ENCODE measurements around the gene CGN. TPM values are rescaled to one million over a fixed set of nuclear protein-coding genes. Genes with fewer than 3 reads are reported as not detected.

The CGN gene
- total RNA-seq, 4 donors from 2014 or later: 37.9 to 62.4 (median 41.7) TPM

GRCh38 chr1:151556052-151556451, 44.9 kb downstream of the CGN start:
- WGBS: 92% methylated on average over 2 of the region's 2 CpGs
- DNase-seq (ENCODE audit: low spot score in 2 of 2): no peak
- TF ChIP-seq POLR2A (IDR thresholded peaks at IDR 0.05) (no peak), EP300 (IDR thresholded peaks at IDR 0.05) (no peak), POLR2AphosphoS5 (IDR thresholded peaks at IDR 0.05) (no peak), CTCF (IDR thresholded peaks at IDR 0.05) (no peak)
- Histone ChIP-seq H3K27ac (no peak overlapping the region), H3K4me3 (no peak overlapping the region), H3K36me3 (no peaks in the 10 kb centered on the region), H3K9me3 (no peaks in the 10 kb centered on the region), H3K27me3 (no peaks in the 10 kb centered on the region), H3K4me1 (peaks cover 3% of the 10 kb centered on the region)

- Histone ChIP-seq H3K9me3 (no peaks in the 10 kb centered on the region), H3K27ac (no peak overlapping the region), H3K4me3 (no peak overlapping the region), H3K36me3 (no peaks in the 10 kb centered on the region), H3K27me3 (no peaks in the 10 kb centered on the region), H3K4me1 (peaks cover 10% of the 10 kb centered on the region)
- DNase-seq (ENCODE audit: low spot score in 2 of 2): no peak
- TF ChIP-seq CTCF (IDR thresholded peaks at IDR 0.05) (no peak), POLR2AphosphoS5 (IDR thresholded peaks at IDR 0.05) (no peak), POLR2A (IDR thresholded peaks at IDR 0.05) (no peak), EP300 (IDR thresholded peaks at IDR 0.05) (no peak)
- 46% methylated on average over 1 of the region's 1 CpG for WGBS
These were observed 51.5 kb downstream of the CGN start for GRCh38 chr1:151562661-151563060.

- no peaks in the 10 kb centered on the region for H3K9me3 ChIP-seq
- TF ChIP-seq POLR2A (IDR thresholded peaks at IDR 0.05): no peak
- TF ChIP-seq EP300 (IDR thresholded peaks at IDR 0.05): no peak
- TF ChIP-seq POLR2AphosphoS5 (IDR thresholded peaks at IDR 0.05): no peak
- no peak overlapping the region for H3K27ac ChIP-seq
- no peak overlapping the region for H3K4me3 ChIP-seq
- 47% methylated on average over 2 of the region's 2 CpGs for WGBS
- peaks cover 16% of the 10 kb centered on the region for H3K4me1 ChIP-seq
- DNase-seq (ENCODE audit: low spot score in 2 of 2): no peak
- peaks cover 3% of the 10 kb centered on the region for H3K36me3 ChIP-seq
- H3K27me3 ChIP-seq: no peaks in the 10 kb centered on the region
These were observed 52.2 kb downstream of the CGN start for GRCh38 chr1:151563376-151563775.

GRCh38 chr1:151565502-151566189, 54.5 kb downstream of the CGN start:
- TF ChIP-seq POLR2AphosphoS5 (IDR thresholded peaks at IDR 0.05) (no peak), CTCF (IDR thresholded peaks at IDR 0.05) (no peak), POLR2A (IDR thresholded peaks at IDR 0.05) (no peak), EP300 (IDR thresholded peaks at IDR 0.05) (no peak)
- no peak overlapping the region for H3K27ac ChIP-seq
- WGBS: 35% methylated on average over 5 of the region's 5 CpGs
- H3K27me3 ChIP-seq: no peaks in the 10 kb centered on the region
- no peak for DNase-seq (ENCODE audit: low spot score in 2 of 2)
- no peaks in the 10 kb centered on the region for H3K9me3 ChIP-seq
- peaks cover 16% of the 10 kb centered on the region for H3K36me3 ChIP-seq
- no peak overlapping the region for H3K4me3 ChIP-seq
- H3K4me1 ChIP-seq: peaks cover 34% of the 10 kb centered on the region

- no peak for DNase-seq (ENCODE audit: low spot score in 2 of 2)
- Histone ChIP-seq H3K4me3 (no peak overlapping the region), H3K27ac (peak overlapping the region; percentile 57), H3K36me3 (peaks cover 19% of the 10 kb centered on the region), H3K9me3 (no peaks in the 10 kb centered on the region), H3K4me1 (peaks cover 44% of the 10 kb centered on the region), H3K27me3 (no peaks in the 10 kb centered on the region)
- 71% methylated on average over 3 of the region's 3 CpGs for WGBS
- TF ChIP-seq EP300 (IDR thresholded peaks at IDR 0.05) (no peak), CTCF (IDR thresholded peaks at IDR 0.05) (no peak), POLR2A (IDR thresholded peaks at IDR 0.05) (no peak), POLR2AphosphoS5 (IDR thresholded peaks at IDR 0.05) (no peak)
These were observed 57.5 kb downstream of the CGN start for GRCh38 chr1:151568626-151569088.

Measured in suprapubic skin (tissue), 4 donors.